ENCODE results near the gene BRMS1.

BRMS1 gene

GRCh38 chr11:66338276-66339161 is 6.4 kb downstream of the BRMS1 start:
- no peak for DNase-seq (ENCODE audit: low read depth)
- no peak overlapping the region for H3K4me3 ChIP-seq (ENCODE audit: low read depth, low read length)
- no peak for TF ChIP-seq CTCF (IDR thresholded peaks at IDR 0.05; ENCODE audit: control insufficient read depth, extremely low read depth, insufficient read depth)

- DNase-seq (ENCODE audit: low read depth) = no peak
- TF ChIP-seq CTCF (IDR thresholded peaks at IDR 0.05; ENCODE audit: control insufficient read depth, extremely low read depth, insufficient read depth) = no peak
- no peak overlapping the region for H3K4me3 ChIP-seq (ENCODE audit: low read depth, low read length)
These were observed 7.6 kb downstream of the BRMS1 start for GRCh38 chr11:66337103-66337899.

- peak; percentile 59 for TF ChIP-seq CTCF (IDR thresholded peaks at IDR 0.05; ENCODE audit: control insufficient read depth, extremely low read depth, insufficient read depth)
- H3K4me3 ChIP-seq (ENCODE audit: low read depth, low read length) = no peak within 1 kb of the TSS
- no peak for DNase-seq (ENCODE audit: low read depth)
These were observed 8.4 kb downstream of the BRMS1 start, which contains the start of gene RIN1 for GRCh38 chr11:66336234-66337102. RIN1 (minus strand) TSS chr11:66336434; CDS start chr11:66336402, 32 bp downstream.

- DNase-seq (ENCODE audit: low read depth) = no peak
- no peak for TF ChIP-seq CTCF (IDR thresholded peaks at IDR 0.05; ENCODE audit: control insufficient read depth, extremely low read depth, insufficient read depth)
- no peak overlapping the region for H3K4me3 ChIP-seq (ENCODE audit: low read depth, low read length)
These were observed 9.2 kb downstream of the BRMS1 start for GRCh38 chr11:66335531-66336233.

- TF ChIP-seq CTCF (IDR thresholded peaks at IDR 0.05; ENCODE audit: control insufficient read depth, extremely low read depth, insufficient read depth) = no peak
- no peak overlapping the region for H3K4me3 ChIP-seq (ENCODE audit: low read depth, low read length)
- no peak for DNase-seq (ENCODE audit: low read depth)
These were observed 10.1 kb downstream of the BRMS1 start for GRCh38 chr11:66334605-66335442.

Measured in LNCaP clone FGC (cell line).